Stomach (tissue), 9 donors: ENCODE results near the gene IFNA8. TPM values are rescaled to one million over a fixed set of nuclear protein-coding genes. Genes with fewer than 3 reads are reported as not detected.

ENCODE experiments used
- DNase-seq, 2 donors: peaks; one replicate each; pipeline versions ENCODE4 v3.0.0 to v3.0.0-alpha.2; 2013 to 2019
- H3K27ac ChIP-seq, 5 donors: fragments of 200-600 bp in 4 of 5; sonication (generic) in 4 of 5; one replicate each; pipeline ENCODE4 v1.5.1; 2013 to 2019; ENCODE audit warnings: mild to moderate bottlenecking in 1 of 5, moderate library complexity in 1 of 5
- H3K27me3 ChIP-seq, 3 donors: fragments of 200-600 bp; sonication (generic); one replicate each; pipeline ENCODE4 v1.5.1; 2017 to 2019; ENCODE audit warnings: mixed run types in 1 of 3
- H3K36me3 ChIP-seq, 4 donors: fragments of 200-600 bp; sonication (generic); 1 replicate in 3 of 4; 2 replicates in 1 of 4; pipeline ENCODE4 v1.5.1; 2016 to 2019
- H3K4me1 ChIP-seq, 4 donors: fragments of 200-600 bp; sonication (generic); one replicate each; pipeline ENCODE4 v1.5.1; 2016 to 2019
- H3K4me3 ChIP-seq, 4 donors: fragments of 200-600 bp; sonication (generic) in 3 of 4; one replicate each; pipeline ENCODE4 v1.5.1; 2016 to 2019; ENCODE audit warnings: mild to moderate bottlenecking in 1 of 4
- H3K9me3 ChIP-seq, 4 donors: fragments of 200-600 bp; sonication (generic); one replicate each; pipeline ENCODE4 v1.5.1; 2016 to 2019
- CTCF ChIP-seq, 7 experiments: fragments of 450-650 bp in 4 of 7; fragments of 200-600 bp in 3 of 7; sonication (generic) in 3 of 7; IDR thresholded peaks; one replicate each; pipeline ENCODE4 v1.5.1; 2016 to 2019; ENCODE audit warnings: antibody characterized with exemption in 7 of 7, control low read depth in 2 of 7, mild to moderate bottlenecking in 1 of 7
- EP300 ChIP-seq: sonication (generic); formaldehyde crosslinking; IDR thresholded peaks from one replicate; pipeline ENCODE4 v1.6.1; 2017; ENCODE audit warnings: antibody characterized with exemption
- POLR2A ChIP-seq, 4 donors: fragments of 450-650 bp; IDR thresholded peaks; one replicate each; pipeline ENCODE4 v1.6.1; 2016; ENCODE audit warnings: antibody characterized with exemption in 4 of 4, control low read depth in 2 of 4, mild to moderate bottlenecking in 1 of 4, moderate library complexity in 1 of 4
- POLR2AphosphoS5 ChIP-seq, 3 donors: sonication (generic); formaldehyde crosslinking; IDR thresholded peaks; one replicate each; pipeline ENCODE4 v1.6.1; 2016; ENCODE audit warnings: antibody characterized with exemption in 3 of 3
- WGBS, 5 donors: extraction: QIAGEN DNeasy Blood & Tissue Kit in 3 of 5; methylation state at CpG; one replicate each; pipeline versions ENCODE4 v1.1.5 to v1.1.7; 2013 to 2018; 5-methylcytosine and 5-hydroxymethylcytosine counted together
- intact Hi-C: fragments of 100-400 bp; cut with DNase I; formaldehyde crosslinking; loops from one replicate; pipeline ENCODE4 v1.15.1; 2023; ENCODE audit warnings: low total_unique reads
- polyA plus RNA-seq, 3 donors: library from polyadenylated mRNA; stranded (reverse); fragments of 200-250 nt; gene quantifications; one replicate each; pipeline ENCODE4 v1.2.3, GENCODE V29; 2013
- total RNA-seq, 5 donors: library from RNA; depleted of rRNA; stranded (reverse); fragments of >200 nt; gene quantifications; one replicate each; pipeline versions ENCODE4 v1.1.0 to v1.2.3, GENCODE V29; 2014 to 2016
- donor health status: healthy with polysubstance abuse.
- donor health status: Bipolar disorder and iron deficiency.
- donor health status: healthy.

Gene IFNA8
- total and polyA plus RNA-seq, 8 donors: not detected

- WGBS, 5 donors: 83 to 91% (median 88%) methylated on average over 4 of the region's 4 CpGs
- H3K27ac ChIP-seq: no peak overlapping the region
These were observed 43.8 kb downstream of the IFNA8 start for GRCh38 chr9:21452681-21453080.

GRCh38 chr9:21454149-21454548, 45.2 kb downstream of the IFNA8 start:
- no peak for DNase-seq
- intact Hi-C loops: no loop called here
- WGBS, 5 donors: 56 to 65% (median 59%) methylated on average over 2 of the region's 2 CpGs
- H3K4me3 ChIP-seq: no peak overlapping the region
- H3K9me3 ChIP-seq: no peaks in the 10 kb centered on the region
- H3K4me1 ChIP-seq: no peaks in the 10 kb centered on the region
- no peaks in the 10 kb centered on the region for H3K27me3 ChIP-seq
- no peak overlapping the region for H3K27ac ChIP-seq
- TF ChIP-seq EP300 (no peak), CTCF (IDR thresholded peaks at IDR 0.05) (no peak), POLR2A (IDR thresholded peaks at IDR 0.05) (no peak), POLR2AphosphoS5 (IDR thresholded peaks at IDR 0.05) (no peak)
- no peaks in the 10 kb centered on the region for H3K36me3 ChIP-seq

More at GRCh38 chr9:21452681-21453080, 43.8 kb downstream of the IFNA8 start:
- TF ChIP-seq POLR2AphosphoS5 (IDR thresholded peaks at IDR 0.05) (no peak), POLR2A (IDR thresholded peaks at IDR 0.05) (no peak), CTCF (IDR thresholded peaks at IDR 0.05) (no peak), EP300 (no peak)
- no peaks in the 10 kb centered on the region for H3K4me1 ChIP-seq
- intact Hi-C loops: no loop called here
- H3K27me3 ChIP-seq: no peaks in the 10 kb centered on the region
- H3K36me3 ChIP-seq: no peaks in the 10 kb centered on the region
- H3K9me3 ChIP-seq: no peaks in the 10 kb centered on the region
- H3K4me3 ChIP-seq: no peak overlapping the region
- no peak for DNase-seq

GRCh38 chr9:21455320-21455719, 46.4 kb downstream of the IFNA8 start:
- H3K4me1 ChIP-seq: no peaks in the 10 kb centered on the region
- no peak overlapping the region for H3K4me3 ChIP-seq
- no peaks in the 10 kb centered on the region for H3K27me3 ChIP-seq
- TF ChIP-seq CTCF (IDR thresholded peaks at IDR 0.05): peak in 4 of 7 experiments; percentile 33 to 45 (median 39)
- TF ChIP-seq POLR2A (IDR thresholded peaks at IDR 0.05): no peak
- H3K36me3 ChIP-seq: no peaks in the 10 kb centered on the region
- intact Hi-C loops: no loop called here
- peak in 1 of 2 donors; percentile 44 for DNase-seq
- no peaks in the 10 kb centered on the region for H3K9me3 ChIP-seq
- H3K27ac ChIP-seq: no peak overlapping the region

Other genes with a start within 250 kb of the IFNA8 start
- not detected for gene IFNA21, start 242.5 kb upstream of the IFNA8 start, total RNA-seq
- not detected for gene IFNA21, start 242.5 kb upstream of the IFNA8 start, polyA plus RNA-seq
- not detected for gene IFNA4, start 221.5 kb upstream of the IFNA8 start, total RNA-seq
- not detected for gene IFNA4, start 221.5 kb upstream of the IFNA8 start, polyA plus RNA-seq
- gene IFNA7, start 206.9 kb upstream of the IFNA8 start, total RNA-seq: not detected
- gene IFNA7, start 206.9 kb upstream of the IFNA8 start, polyA plus RNA-seq: not detected
- gene IFNA10, start 202.0 kb upstream of the IFNA8 start, total RNA-seq: not detected
- not detected for gene IFNA10, start 202.0 kb upstream of the IFNA8 start, polyA plus RNA-seq
- gene IFNA16, start 191.8 kb upstream of the IFNA8 start, total RNA-seq: not detected
- gene IFNA16, start 191.8 kb upstream of the IFNA8 start, polyA plus RNA-seq: not detected
- not detected for gene IFNA17, start 180.9 kb upstream of the IFNA8 start, total RNA-seq
- gene IFNA17, start 180.9 kb upstream of the IFNA8 start, polyA plus RNA-seq: not detected
- gene IFNA14, start 169.1 kb upstream of the IFNA8 start, total RNA-seq: not detected
- not detected for gene IFNA14, start 169.1 kb upstream of the IFNA8 start, polyA plus RNA-seq
- gene IFNA5, start 103.8 kb upstream of the IFNA8 start, total RNA-seq: 1 to 10 TPM in 1 of 5 donors, under 1 TPM in 1, not detected in 3; 0.92 to 1.6 TPM
- gene IFNA5, start 103.8 kb upstream of the IFNA8 start, polyA plus RNA-seq: not detected
- gene KLHL9, start 73.7 kb upstream of the IFNA8 start, total RNA-seq: 10 to 100 TPM in 4 of 5 donors, 1 to 10 TPM in 1; 4.1 to 35.7 (median 14.5) TPM
- gene KLHL9, start 73.7 kb upstream of the IFNA8 start, polyA plus RNA-seq: 1 to 10 TPM; 5.4 to 6.3 (median 6.0) TPM
- not detected for gene IFNA6, start 58.2 kb upstream of the IFNA8 start, total RNA-seq
- not detected for gene IFNA6, start 58.2 kb upstream of the IFNA8 start, polyA plus RNA-seq
- not detected for gene IFNA13, start 41.1 kb upstream of the IFNA8 start, total RNA-seq
- gene IFNA13, start 41.1 kb upstream of the IFNA8 start, polyA plus RNA-seq: not detected
- gene IFNA2, start 23.7 kb upstream of the IFNA8 start, total RNA-seq: not detected
- not detected for gene IFNA2, start 23.7 kb upstream of the IFNA8 start, polyA plus RNA-seq
- not detected for gene IFNA1, start 31.3 kb downstream of the IFNA8 start, total RNA-seq
- not detected for gene IFNA1, start 31.3 kb downstream of the IFNA8 start, polyA plus RNA-seq
- 1 to 10 TPM in 1 of 5 donors, under 1 TPM in 1, not detected in 3; 0.73 to 2.9 TPM for gene IFNE, start 73.2 kb downstream of the IFNA8 start, total RNA-seq
- 1 to 10 TPM in 1 of 3 donors, not detected in 2; 1.8 TPM for gene IFNE, start 73.2 kb downstream of the IFNA8 start, polyA plus RNA-seq